NCI-H1930 (cell line): ENCODE data around the gene SHE.
"Not testable (repeated sequence)": the region's sequence is repeated elsewhere in the genome, so short reads cannot be mapped to it uniquely, and the experiment has no call there.

Experiments
- DNase-seq, 2 experiments: peaks; one replicate each; lab custom pipeline; 2025; lab: John Stamatoyannopoulos, UW

Gene SHE

GRCh38 chr1:154514066-154514553 lies 11.9 kb upstream of the SHE start:
- no peak for DNase-seq

GRCh38 chr1:154512760-154513159 lies 10.5 kb upstream of the SHE start:
- DNase-seq = no peak

GRCh38 chr1:154503898-154504297 lies 1.7 kb upstream of the SHE start:
- no peak for DNase-seq

GRCh38 chr1:154502744-154503115 lies 518 bp upstream of the SHE start:
- DNase-seq = peak; percentile 10 to 60

GRCh38 chr1:154501423-154502065 lies 668 bp downstream of the SHE start:
- no peak for DNase-seq

GRCh38 chr1:154500533-154500932 lies 1.7 kb downstream of the SHE start:
- no peak for DNase-seq

- DNase-seq = no peak
Measured at GRCh38 chr1:154499446-154499845, 2.8 kb downstream of the SHE start.

- DNase-seq = no peak
Measured at GRCh38 chr1:154497026-154497806, 5.0 kb downstream of the SHE start.

- no peak for DNase-seq
Measured at GRCh38 chr1:154496383-154496782, 5.8 kb downstream of the SHE start.

GRCh38 chr1:154495496-154496273 lies 6.5 kb downstream of the SHE start:
- no peak for DNase-seq

GRCh38 chr1:154493276-154493675 lies 8.9 kb downstream of the SHE start:
- no peak for DNase-seq

- no peak for DNase-seq
Measured at GRCh38 chr1:154492115-154492514, 10.1 kb downstream of the SHE start.

- no peak for DNase-seq
Measured at GRCh38 chr1:154490317-154490716, 11.9 kb downstream of the SHE start.

- DNase-seq = no peak
Measured at GRCh38 chr1:154489695-154490274, 12.4 kb downstream of the SHE start.

GRCh38 chr1:154488922-154489321 lies 13.3 kb downstream of the SHE start:
- DNase-seq = no peak

- not testable (repeated sequence) for DNase-seq
Measured at GRCh38 chr1:154486756-154487155, 15.5 kb downstream of the SHE start.

GRCh38 chr1:154485910-154486496 lies 16.2 kb downstream of the SHE start:
- no peak for DNase-seq

GRCh38 chr1:154485106-154485505 lies 17.1 kb downstream of the SHE start:
- DNase-seq = no peak

GRCh38 chr1:154483941-154484803 lies 18.0 kb downstream of the SHE start:
- no peak for DNase-seq

GRCh38 chr1:154481053-154481452 lies 21.2 kb downstream of the SHE start:
- DNase-seq = no peak
